WTC11 (cell line): ENCODE data around the gene INPP5A. TPM values are rescaled to one million over a fixed set of nuclear protein-coding genes. Genes with fewer than 3 reads are reported as not detected.
"Not testable (repeated sequence)": the region's sequence is repeated elsewhere in the genome, so short reads cannot be mapped to it uniquely, and the experiment has no call there.

ENCODE experiments used
- ATAC-seq: fragments of 200-7000 bp; cut with Tn5 transposase; 2 replicates; pipeline ENCODE4 v1.10.0; 2021; ENCODE audit warnings: mild to moderate bottlenecking, moderate library complexity
- CTCF ChIA-PET: fragments of 300-600 bp; sonication (Branson Sonifier 250); formaldehyde crosslinking; loops from one replicate; lab custom pipeline; 2021; ENCODE audit warnings: antibody characterized with exemption; lab: Charles Lee
- POLR2A ChIA-PET: fragments of 350-600 bp; sonication (Branson Sonifier 250); formaldehyde crosslinking; loops from one replicate; lab custom pipeline; 2021; ENCODE audit warnings: antibody characterized with exemption; lab: Charles Lee
- DNase-seq: peaks from one replicate; pipeline ENCODE4 v3.0.0; 2021; ENCODE audit warnings: low spot score
- H3K27ac Mint-ChIP-seq: 2 replicates; pipeline ENCODE4 v1.8.0; 2021; ENCODE audit warnings: mixed read lengths
- H3K27me3 Mint-ChIP-seq: 2 replicates; pipeline ENCODE4 v1.8.0; 2021; ENCODE audit warnings: low read depth, mild to moderate bottlenecking, moderate library complexity, mixed read lengths
- H3K36me3 Mint-ChIP-seq: 2 replicates; pipeline ENCODE4 v1.8.0; 2021; ENCODE audit warnings: mixed read lengths
- H3K4me1 Mint-ChIP-seq: 2 replicates; pipeline ENCODE4 v1.8.0; 2022; ENCODE audit warnings: mixed read lengths
- H3K4me3 Mint-ChIP-seq: 2 replicates; pipeline ENCODE4 v1.8.0; 2021; ENCODE audit warnings: mild to moderate bottlenecking, moderate library complexity, mixed read lengths
- H3K9me3 Mint-ChIP-seq: 2 replicates; pipeline ENCODE4 v1.8.0; 2021; ENCODE audit warnings: mixed read lengths
- E2F1 ChIP-seq: sonication (generic); formaldehyde crosslinking; IDR thresholded peaks from 2 replicates; pipeline ENCODE4 v1.8.0; 2022; ENCODE audit warnings: mild to moderate bottlenecking, missing genetic modification reagents
- ETV6 ChIP-seq: sonication (generic); formaldehyde crosslinking; IDR thresholded peaks from 2 replicates; pipeline ENCODE4 v1.8.1; 2022; ENCODE audit warnings: mild to moderate bottlenecking, missing genetic modification reagents
- MAX ChIP-seq: sonication (generic); formaldehyde crosslinking; IDR thresholded peaks from 2 replicates; pipeline ENCODE4 v1.8.0; 2022; ENCODE audit warnings: mild to moderate bottlenecking, missing genetic modification reagents
- TEAD1 ChIP-seq: sonication (generic); formaldehyde crosslinking; IDR thresholded peaks from 2 replicates; pipeline ENCODE4 v1.8.0; 2022; ENCODE audit warnings: mild to moderate bottlenecking, missing genetic modification reagents
- ZBTB43 ChIP-seq: sonication (generic); formaldehyde crosslinking; IDR thresholded peaks from 2 replicates; pipeline ENCODE4 v1.8.1; 2023; ENCODE audit warnings: mild to moderate bottlenecking, missing genetic modification reagents
- ZNF423 ChIP-seq: fragments of 250-450 bp; sonication (Bioruptor Pico); IDR thresholded peaks from 2 replicates; pipeline ENCODE4 v2.1.2; 2022; ENCODE audit warnings: mild to moderate bottlenecking, moderate library complexity
- ZNF425 ChIP-seq: fragments of 250-450 bp; sonication (Bioruptor Pico); conservative IDR thresholded peaks from 2 replicates; pipeline ENCODE4 v1.9.0; 2021; ENCODE audit warnings: mild to moderate bottlenecking
- ZNF532 ChIP-seq: fragments of 250-450 bp; sonication (Bioruptor Pico); IDR thresholded peaks from 2 replicates; pipeline ENCODE4 v1.9.0; 2021; ENCODE audit warnings: mild to moderate bottlenecking, borderline replicate concordance
- total RNA-seq: library from RNA; stranded (reverse); gene quantifications from 3 replicates; pipeline ENCODE4 v1.2.3, GENCODE V29; 2021
- TF ChIP-seq, protein P1 (sequence below): sonication (generic); formaldehyde crosslinking; IDR thresholded peaks from 2 replicates; pipeline ENCODE4 v1.8.0; 2022; ENCODE audit warnings: missing genetic modification reagents
- TF ChIP-seq, protein P2 (sequence below): fragments of 250-450 bp; sonication (Bioruptor Pico); IDR thresholded peaks from 2 replicates; pipeline ENCODE4 v1.9.0; 2021; ENCODE audit warnings: mild to moderate bottlenecking

The INPP5A gene
- total RNA-seq, 1 experiment from 2014 or later, result 22.1 TPM

DNA sequence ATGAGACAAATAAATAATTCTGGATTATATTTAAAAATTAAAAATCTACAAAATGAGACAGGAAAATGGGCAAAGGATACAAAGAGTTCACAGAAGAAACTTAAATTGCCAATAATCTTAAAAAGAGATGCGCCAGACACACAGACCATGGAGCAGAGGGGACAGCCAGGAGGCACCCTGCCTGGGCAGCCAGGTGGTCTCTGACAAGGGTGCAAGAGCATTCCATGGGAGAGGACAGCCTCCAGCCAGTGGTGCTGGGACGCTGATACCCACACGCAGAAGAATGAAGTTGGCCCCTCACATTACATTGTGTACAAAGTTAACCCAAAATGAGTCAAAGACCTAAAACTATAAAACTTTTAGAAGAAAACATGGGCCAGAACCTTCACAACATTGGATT is 142.1 kb downstream of the INPP5A start (continued):
- TF ChIP-seq ZNF532 (CRISPR knock-in tag) (no peak), ZNF425 (no peak)
- TF ChIP-seq, protein P1, sequence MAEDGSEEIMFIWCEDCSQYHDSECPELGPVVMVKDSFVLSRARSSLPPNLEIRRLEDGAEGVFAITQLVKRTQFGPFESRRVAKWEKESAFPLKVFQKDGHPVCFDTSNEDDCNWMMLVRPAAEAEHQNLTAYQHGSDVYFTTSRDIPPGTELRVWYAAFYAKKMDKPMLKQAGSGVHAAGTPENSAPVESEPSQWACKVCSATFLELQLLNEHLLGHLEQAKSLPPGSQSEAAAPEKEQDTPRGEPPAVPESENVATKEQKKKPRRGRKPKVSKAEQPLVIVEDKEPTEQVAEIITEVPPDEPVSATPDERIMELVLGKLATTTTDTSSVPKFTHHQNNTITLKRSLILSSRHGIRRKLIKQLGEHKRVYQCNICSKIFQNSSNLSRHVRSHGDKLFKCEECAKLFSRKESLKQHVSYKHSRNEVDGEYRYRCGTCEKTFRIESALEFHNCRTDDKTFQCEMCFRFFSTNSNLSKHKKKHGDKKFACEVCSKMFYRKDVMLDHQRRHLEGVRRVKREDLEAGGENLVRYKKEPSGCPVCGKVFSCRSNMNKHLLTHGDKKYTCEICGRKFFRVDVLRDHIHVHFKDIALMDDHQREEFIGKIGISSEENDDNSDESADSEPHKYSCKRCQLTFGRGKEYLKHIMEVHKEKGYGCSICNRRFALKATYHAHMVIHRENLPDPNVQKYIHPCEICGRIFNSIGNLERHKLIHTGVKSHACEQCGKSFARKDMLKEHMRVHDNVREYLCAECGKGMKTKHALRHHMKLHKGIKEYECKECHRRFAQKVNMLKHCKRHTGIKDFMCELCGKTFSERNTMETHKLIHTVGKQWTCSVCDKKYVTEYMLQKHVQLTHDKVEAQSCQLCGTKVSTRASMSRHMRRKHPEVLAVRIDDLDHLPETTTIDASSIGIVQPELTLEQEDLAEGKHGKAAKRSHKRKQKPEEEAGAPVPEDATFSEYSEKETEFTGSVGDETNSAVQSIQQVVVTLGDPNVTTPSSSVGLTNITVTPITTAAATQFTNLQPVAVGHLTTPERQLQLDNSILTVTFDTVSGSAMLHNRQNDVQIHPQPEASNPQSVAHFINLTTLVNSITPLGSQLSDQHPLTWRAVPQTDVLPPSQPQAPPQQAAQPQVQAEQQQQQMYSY (CRISPR knock-in tag), result no peak

DNA sequence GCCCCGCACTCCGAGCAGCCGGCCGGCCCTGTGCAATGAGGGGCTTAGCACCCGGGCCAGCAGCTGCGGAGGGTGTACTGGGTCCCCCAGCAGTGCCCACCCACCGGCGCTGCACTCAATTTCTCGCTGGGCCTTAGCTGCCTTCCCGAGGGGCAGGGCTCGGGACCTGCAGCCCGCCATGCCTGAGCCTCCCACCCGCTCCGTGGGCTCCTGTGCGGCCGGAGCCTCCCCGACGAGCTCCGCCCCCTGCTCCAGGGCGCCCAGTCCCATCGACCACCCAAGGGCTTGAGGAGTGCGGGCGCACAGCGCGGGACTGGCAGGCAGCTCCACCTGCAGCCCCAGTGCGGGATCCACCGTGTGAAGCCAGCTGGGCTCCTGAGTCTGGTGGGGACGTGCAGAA is 143.2 kb downstream of the INPP5A start:
- H3K4me1 Mint-ChIP-seq, ATAC-seq, CTCF ChIA-PET, H3K27me3 Mint-ChIP-seq, H3K27ac Mint-ChIP-seq, POLR2A ChIA-PET, H3K4me3 Mint-ChIP-seq: not testable (repeated sequence)
- Mint-ChIP-seq H3K9me3 (peaks cover 39% of the 10 kb centered on the region), H3K36me3 (peaks cover 26% of the 10 kb centered on the region)
- DNase-seq, result peak; percentile 8

GRCh38 chr10:132681858-132682755 is 144.5 kb downstream of the INPP5A start:
- Mint-ChIP-seq H3K4me3 (no peak overlapping the region), H3K27ac (no peak overlapping the region), H3K36me3 (peaks cover 26% of the 10 kb centered on the region), H3K9me3 (peaks cover 39% of the 10 kb centered on the region), H3K4me1 (no peaks in the 10 kb centered on the region), H3K27me3 (no peaks in the 10 kb centered on the region)
- no peak for ATAC-seq
- ChIA-PET POLR2A (no interaction called here), CTCF (no interaction called here)
- peak; percentile 2 for DNase-seq
- TF ChIP-seq ZNF423 (CRISPR knock-in tag), result no peak
- TF ChIP-seq TEAD1 (CRISPR knock-in tag), result no peak

GRCh38 chr10:132684164-132684891 is 146.7 kb downstream of the INPP5A start:
- ChIA-PET POLR2A (no interaction called here), CTCF (no interaction called here)
- Mint-ChIP-seq H3K4me3 (no peak overlapping the region), H3K27me3 (no peaks in the 10 kb centered on the region), H3K4me1 (no peaks in the 10 kb centered on the region), H3K9me3 (peaks cover 28% of the 10 kb centered on the region), H3K27ac (no peak overlapping the region), H3K36me3 (peaks cover 16% of the 10 kb centered on the region)
- ATAC-seq (no peak), DNase-seq (peak; percentile 5)
- no peak for TF ChIP-seq ETV6 (CRISPR knock-in tag)
- TF ChIP-seq ZBTB43 (CRISPR knock-in tag), result no peak
- TF ChIP-seq, protein P2, sequence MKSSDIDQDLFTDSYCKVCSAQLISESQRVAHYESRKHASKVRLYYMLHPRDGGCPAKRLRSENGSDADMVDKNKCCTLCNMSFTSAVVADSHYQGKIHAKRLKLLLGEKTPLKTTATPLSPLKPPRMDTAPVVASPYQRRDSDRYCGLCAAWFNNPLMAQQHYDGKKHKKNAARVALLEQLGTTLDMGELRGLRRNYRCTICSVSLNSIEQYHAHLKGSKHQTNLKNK (CRISPR knock-in tag), result no peak
- TF ChIP-seq MAX, result no peak
- TF ChIP-seq E2F1 (CRISPR knock-in tag), result no peak
